B cell (primary cell): ENCODE measurements around the gene TRABD. TPM values are rescaled to one million over a fixed set of nuclear protein-coding genes. Genes with fewer than 3 reads are reported as not detected.
"Not testable (repeated sequence)": the region's sequence is repeated elsewhere in the genome, so short reads cannot be mapped to it uniquely, and the experiment has no call there.

Experiments
- ATAC-seq: fragments of 200-7000 bp; cut with Tn5 transposase; one replicate; pipeline ENCODE4 v1.10.0; 2021; ENCODE audit warnings: low read depth, mild to moderate bottlenecking, moderate number of reproducible peaks, moderate library complexity
- CTCF ChIA-PET: fragments of 350-600 bp; sonication (Branson Sonifier 250); formaldehyde crosslinking; loops from one replicate; lab custom pipeline; 2021; ENCODE audit warnings: antibody characterized with exemption, inconsistent platforms; lab: Charles Lee
- POLR2A ChIA-PET: fragments of 350-600 bp; sonication (Branson Sonifier 250); formaldehyde crosslinking; loops from one replicate; lab custom pipeline; 2021; ENCODE audit warnings: antibody characterized with exemption; lab: Charles Lee
- DNase-seq: peaks from one replicate; pipeline ENCODE4 v3.0.0; 2013
- H2AFZ ChIP-seq: 2 replicates; pipeline ENCODE4 v1.6.1; 2012; ENCODE audit warnings: mild to moderate bottlenecking, low read depth, low read length; ENCODE audit not compliant: insufficient read depth, poor library complexity, severe bottlenecking
- H3K27ac ChIP-seq, 2 donors: 1 replicate in 1 of 2; 2 replicates in 1 of 2; pipeline ENCODE4 v1.5.1; 2012 to 2013; ENCODE audit warnings: low read length in 2 of 2, mild to moderate bottlenecking in 2 of 2, moderate library complexity in 1 of 2
- H3K27me3 ChIP-seq, 4 experiments: fragments of 200-600 bp in 1 of 4; sonication (generic) in 1 of 4; replicated peaks in 1 of 4; 1 replicate in 2 of 4; 2 replicates in 2 of 4; pipeline versions ENCODE4 v1.6.1 to v1.7.0; 2013 to 2016; ENCODE audit warnings: low read length in 3 of 4, mild to moderate bottlenecking in 2 of 4, mixed read lengths in 1 of 4, moderate library complexity in 1 of 4; ENCODE audit not compliant: insufficient read depth in 4 of 4, control insufficient read depth in 3 of 4; ENCODE audit errors: control extremely low read depth in 1 of 4
- H3K36me3 ChIP-seq, 2 experiments: replicated peaks in 1 of 2; 1 replicate in 1 of 2; 2 replicates in 1 of 2; pipeline versions ENCODE4 v1.6.1 to v1.7.1; 2013; ENCODE audit warnings: low read length in 1 of 2; ENCODE audit not compliant: insufficient read depth in 2 of 2, control insufficient read depth in 1 of 2; ENCODE audit errors: control extremely low read depth in 1 of 2, extremely low read depth in 1 of 2
- H3K4me1 ChIP-seq, 2 donors: fragments of 200-600 bp in 1 of 2; sonication (generic) in 1 of 2; 1 replicate in 1 of 2; 2 replicates in 1 of 2; pipeline versions ENCODE4 v1.5.1 to v1.6.1; 2013 to 2017; ENCODE audit warnings: low read length in 2 of 2; ENCODE audit not compliant: control insufficient read depth in 2 of 2, insufficient read depth in 2 of 2
- H3K4me2 ChIP-seq: replicated peaks from 2 replicates; pipeline ENCODE3; 2012; ENCODE audit warnings: mild to moderate bottlenecking, low read depth, low read length; ENCODE audit not compliant: poor library complexity, severe bottlenecking
- H3K4me3 ChIP-seq, 5 experiments: fragments of 200-600 bp in 1 of 5; sonication (generic) in 1 of 5; 1 replicate in 3 of 5; 2 replicates in 2 of 5; pipeline versions ENCODE4 v1.5.1 to v1.7.0; 2011 to 2016; ENCODE audit warnings: low read length in 4 of 5, mild to moderate bottlenecking in 4 of 5, low read depth in 2 of 5, control low read depth in 1 of 5, moderate library complexity in 1 of 5; ENCODE audit not compliant: insufficient read depth in 1 of 5; ENCODE audit errors: control extremely low read depth in 1 of 5, extremely low read depth in 1 of 5
- H3K79me2 ChIP-seq: fragments of 200-600 bp; sonication (generic); one replicate; pipeline ENCODE4 v1.6.0; 2016; ENCODE audit warnings: low read length; ENCODE audit not compliant: control insufficient read depth, insufficient read depth
- H3K9ac ChIP-seq: fragments of 200-600 bp; sonication (generic); 2 replicates; pipeline ENCODE4 v1.6.1; 2017; ENCODE audit warnings: mild to moderate bottlenecking, low read length, moderate library complexity
- H3K9me3 ChIP-seq, 3 donors: one replicate each; pipeline versions ENCODE4 v1.6.1 to v1.7.1; 2013; ENCODE audit warnings: low read length in 2 of 3; ENCODE audit not compliant: control insufficient read depth in 2 of 3, insufficient read depth in 1 of 3; ENCODE audit errors: control extremely low read depth in 1 of 3
- H4K20me1 ChIP-seq: 2 replicates; pipeline ENCODE4 v1.6.0; 2012; ENCODE audit warnings: mild to moderate bottlenecking, low read length; ENCODE audit not compliant: insufficient read depth, control insufficient read depth, poor library complexity, severe bottlenecking
- H3K27ac Mint-ChIP-seq: one replicate; pipeline ENCODE4 v1.8.0; 2021; ENCODE audit warnings: mixed read lengths
- H3K27me3 Mint-ChIP-seq: one replicate; pipeline ENCODE4 v1.8.0; 2021; ENCODE audit warnings: mixed read lengths
- H3K4me1 Mint-ChIP-seq: one replicate; pipeline ENCODE4 v1.8.0; 2021; ENCODE audit warnings: mixed read lengths
- H3K4me3 Mint-ChIP-seq: one replicate; pipeline ENCODE4 v1.8.0; 2021; ENCODE audit warnings: mixed read lengths
- H3K9me3 Mint-ChIP-seq: one replicate; pipeline ENCODE4 v1.8.0; 2022; ENCODE audit warnings: mixed read lengths; ENCODE audit not compliant: insufficient read depth
- CTCF ChIP-seq: fragments of 200-600 bp; IDR thresholded peaks from one replicate; pipeline ENCODE4 v1.8.0; 2022; ENCODE audit warnings: antibody characterized with exemption, mild to moderate bottlenecking
- EZH2 ChIP-seq: IDR thresholded peaks from 2 replicates; pipeline ENCODE4 v1.6.1; 2012; ENCODE audit warnings: borderline replicate concordance, low read depth, mild to moderate bottlenecking, moderate library complexity, low read length; ENCODE audit not compliant: insufficient read depth, poor library complexity, severe bottlenecking
- WGBS: methylation state at CpG from one replicate; pipeline ENCODE4 v1.1.5; 2013; ENCODE audit warnings: missing lambda C conversion rate; ENCODE audit not compliant: insufficient coverage; 5-methylcytosine and 5-hydroxymethylcytosine counted together
- intact Hi-C: fragments of 100-400 bp; cut with micrococcal nuclease; formaldehyde crosslinking; loops from one replicate; pipeline ENCODE4 v1.10.0; 2022
- polyA plus RNA-seq: library from polyadenylated mRNA; depleted of rRNA; stranded (reverse); fragments of >200 nt; gene quantifications from 2 replicates; pipeline ENCODE4 v1.2.3, GENCODE V29; 2012
- total RNA-seq, 2 donors: library from RNA; stranded (reverse); fragments of 120-200 nt in 1 of 2; gene quantifications; 1 replicate in 1 of 2; 2 replicates in 1 of 2; pipeline versions ENCODE4 v1.2.3 to v1.2.4, GENCODE V29; 2013 to 2022

TRABD gene
- total and polyA plus RNA-seq, 2 donors (not counting 1 experiment from before 2014, with no cell fraction given): 164 to 200 TPM

- Histone ChIP-seq H4K20me1 (no peaks in the 10 kb centered on the region), H3K27me3 (peaks cover 0 to 3% (median 0%) of the 10 kb centered on the region in 4 experiments), H3K9ac (no peak overlapping the region), H3K27ac (no peak overlapping the region), H2AFZ (no peak overlapping the region), H3K79me2 (no peaks in the 10 kb centered on the region), H3K4me3 (no peak overlapping the region), H3K4me2 (no peak overlapping the region), H3K9me3 (no peaks in the 10 kb centered on the region), H3K36me3 (no peaks in the 10 kb centered on the region), H3K4me1 (peaks cover 3 to 8% of the 10 kb centered on the region in 2 donors)
- no peak for DNase-seq
- intact Hi-C loops: no loop called here
- ATAC-seq: no peak
- no peak for TF ChIP-seq EZH2
- TF ChIP-seq CTCF: no peak
- Mint-ChIP-seq H3K4me1 (peaks cover 7% of the 10 kb centered on the region), H3K27ac (no peak overlapping the region), H3K27me3 (peaks cover 16% of the 10 kb centered on the region), H3K4me3 (no peak overlapping the region), H3K9me3 (no peaks in the 10 kb centered on the region)
- WGBS: 91% methylated on average over 23 of the region's 27 CpGs
- POLR2A ChIA-PET: interaction anchor here (0.6 to 0.7 kb wide), 2 partner anchors 40 to 290 kb away, joined by 4 to 6 read pairs; no protein-coding TSS in a partner anchor
- CTCF ChIA-PET: interaction anchor here (5.0 to 6.0 kb wide), 3 partner anchors 44 to 67 kb away, joined by 29 to 75 read pairs (median 57); no protein-coding TSS in a partner anchor
Observed at GRCh38 chr22:50146439-50147238, 39.1 kb upstream of the TRABD start.

GRCh38 chr22:50147258-50148165, 38.2 kb upstream of the TRABD start:
- ATAC-seq, H3K79me2 ChIP-seq, H3K27me3 Mint-ChIP-seq, DNase-seq, H3K4me3 Mint-ChIP-seq, H3K9me3 ChIP-seq, H3K27ac Mint-ChIP-seq, H3K4me3 ChIP-seq, H3K36me3 ChIP-seq, H3K4me1 Mint-ChIP-seq, H3K9ac ChIP-seq, H3K9me3 Mint-ChIP-seq, H3K27ac ChIP-seq, H3K4me1 ChIP-seq, H4K20me1 ChIP-seq, H3K4me2 ChIP-seq, H3K27me3 ChIP-seq, H2AFZ ChIP-seq: not testable (repeated sequence)
- 89% methylated on average over 12 of the region's 26 CpGs for WGBS
- ChIA-PET POLR2A (interaction anchor here (0.7 kb wide), 1 partner anchor 291 kb away, joined by 4 read pairs; no protein-coding TSS in a partner anchor), CTCF (interaction anchor here (0.6 to 6.0 kb wide), 10 partner anchors 44 to 498 kb away, joined by 3 to 75 read pairs (median 6); no protein-coding TSS in a partner anchor)
- intact Hi-C loops: loop anchor here (2.0 kb wide), 1 partner anchor 53 kb away; the partner anchor contains the start of gene SELENOO
